Testis (tissue), 3 donors: ENCODE results near the gene CXCR5. TPM values are rescaled to one million over a fixed set of nuclear protein-coding genes. Genes with fewer than 3 reads are reported as not detected.
A peak's percentile ranks its signal among the peaks of the same experiment; 100 is the strongest.

Source experiments
- DNase-seq: peaks from one replicate; pipeline ENCODE4 v3.0.0-alpha.2; 2019
- H3K27ac ChIP-seq, 2 donors: fragments of 200-600 bp; sonication (generic); one replicate each; pipeline ENCODE4 v1.5.1; 2019
- H3K27me3 ChIP-seq: fragments of 200-600 bp; sonication (generic); one replicate; pipeline ENCODE4 v1.5.1; 2019
- H3K36me3 ChIP-seq: fragments of 200-600 bp; sonication (generic); one replicate; pipeline ENCODE4 v1.5.1; 2017; ENCODE audit warnings: low read depth; ENCODE audit errors: missing control alignments
- H3K4me1 ChIP-seq: fragments of 200-600 bp; sonication (generic); one replicate; pipeline ENCODE4 v1.5.1; 2019
- H3K4me3 ChIP-seq, 2 donors: fragments of 200-600 bp; sonication (generic); one replicate each; pipeline ENCODE4 v1.5.1; 2017 to 2019
- H3K9me3 ChIP-seq: fragments of 200-600 bp; sonication (generic); one replicate; pipeline ENCODE4 v1.5.1; 2017
- POLR2A ChIP-seq: fragments of 450-650 bp; IDR thresholded peaks from one replicate; pipeline ENCODE4 v1.6.1; 2017; ENCODE audit warnings: antibody characterized with exemption, mild to moderate bottlenecking, moderate library complexity
- WGBS, 2 donors: methylation state at CpG; one replicate each; pipeline ENCODE4 v1.1.5; 2018; 5-methylcytosine and 5-hydroxymethylcytosine counted together
- intact Hi-C: fragments of 100-400 bp; cut with DNase I; formaldehyde crosslinking; loops from one replicate; pipeline ENCODE4 v1.15.1; 2023; ENCODE audit warnings: low total_unique reads
- polyA plus RNA-seq: library from polyadenylated mRNA; stranded (reverse); fragments of 350-450 nt; fragmentation: Illumina TruSeq; extraction: RNeasy Lipid Tissue Mini Kit (QIAGEN cat#74804); gene quantifications from one replicate; pipeline ENCODE4 v1.2.3, GENCODE V29; 2014; ENCODE audit warnings: low read depth, low replicate concordance; ENCODE audit not compliant: insufficient read depth
- total RNA-seq, 2 donors: library from RNA; depleted of rRNA; stranded (reverse); fragments of >200 nt; gene quantifications; one replicate each; pipeline ENCODE4 v1.2.3, GENCODE V29; 2016
- TF ChIP-seq, protein P1 (sequence below), 3 experiments: fragments of 450-650 bp in 2 of 3; fragments of 200-600 bp in 1 of 3; sonication (generic) in 1 of 3; IDR thresholded peaks; one replicate each; pipeline ENCODE4 v1.5.1; 2016 to 2019; ENCODE audit warnings: antibody characterized with exemption in 3 of 3, mild to moderate bottlenecking in 2 of 3, moderate library complexity in 1 of 3

The CXCR5 gene
- total and polyA plus RNA-seq, 3 donors from 2014 or later: 0.06 to 0.22 TPM; not detected in 1

- intact Hi-C loops: no loop called here
- no peak for DNase-seq
These were observed 13.0 kb upstream of the CXCR5 start for GRCh38 chr11:118870396-118871343.

GRCh38 chr11:118872403-118872821, 11.3 kb upstream of the CXCR5 start:
- DNase-seq: peak; percentile 28
- Histone ChIP-seq H3K27ac (no peak overlapping the region), H3K27me3 (no peaks in the 10 kb centered on the region), H3K4me3 (no peak overlapping the region), H3K36me3 (no peaks in the 10 kb centered on the region), H3K9me3 (no peaks in the 10 kb centered on the region), H3K4me1 (peaks cover 28% of the 10 kb centered on the region)
- 52 to 63% methylated on average over 17 of the region's 17 CpGs for whole genome bisulfite sequencing, 2 donors
- no peak for TF ChIP-seq POLR2A
- TF ChIP-seq, protein P1, sequence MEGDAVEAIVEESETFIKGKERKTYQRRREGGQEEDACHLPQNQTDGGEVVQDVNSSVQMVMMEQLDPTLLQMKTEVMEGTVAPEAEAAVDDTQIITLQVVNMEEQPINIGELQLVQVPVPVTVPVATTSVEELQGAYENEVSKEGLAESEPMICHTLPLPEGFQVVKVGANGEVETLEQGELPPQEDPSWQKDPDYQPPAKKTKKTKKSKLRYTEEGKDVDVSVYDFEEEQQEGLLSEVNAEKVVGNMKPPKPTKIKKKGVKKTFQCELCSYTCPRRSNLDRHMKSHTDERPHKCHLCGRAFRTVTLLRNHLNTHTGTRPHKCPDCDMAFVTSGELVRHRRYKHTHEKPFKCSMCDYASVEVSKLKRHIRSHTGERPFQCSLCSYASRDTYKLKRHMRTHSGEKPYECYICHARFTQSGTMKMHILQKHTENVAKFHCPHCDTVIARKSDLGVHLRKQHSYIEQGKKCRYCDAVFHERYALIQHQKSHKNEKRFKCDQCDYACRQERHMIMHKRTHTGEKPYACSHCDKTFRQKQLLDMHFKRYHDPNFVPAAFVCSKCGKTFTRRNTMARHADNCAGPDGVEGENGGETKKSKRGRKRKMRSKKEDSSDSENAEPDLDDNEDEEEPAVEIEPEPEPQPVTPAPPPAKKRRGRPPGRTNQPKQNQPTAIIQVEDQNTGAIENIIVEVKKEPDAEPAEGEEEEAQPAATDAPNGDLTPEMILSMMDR (IDR thresholded peaks at IDR 0.05): no peak
- intact Hi-C loops: no loop called here

More at GRCh38 chr11:118870396-118871343, 13.0 kb upstream of the CXCR5 start:
- H3K36me3 ChIP-seq: no peaks in the 10 kb centered on the region
- peaks cover 28% of the 10 kb centered on the region for H3K4me1 ChIP-seq
- peak overlapping the region; percentile 82 to 93 for H3K27ac ChIP-seq
- 46 to 51% methylated on average over 13 to 14 of the region's 14 CpGs for WGBS, 2 donors
- H3K9me3 ChIP-seq: no peaks in the 10 kb centered on the region
- peak overlapping the region in 1 of 2 donors; percentile 23 for H3K4me3 ChIP-seq
- TF ChIP-seq POLR2A: no peak
- TF ChIP-seq, protein P1 (IDR thresholded peaks at IDR 0.05): no peak
- H3K27me3 ChIP-seq: no peaks in the 10 kb centered on the region

- intact Hi-C loops: no loop called here
- TF ChIP-seq, protein P1 (IDR thresholded peaks at IDR 0.05): no peak
- TF ChIP-seq POLR2A: no peak
- 94 to 95% methylated on average over 4 of the region's 4 CpGs for WGBS, 2 donors
- Histone ChIP-seq H3K27me3 (no peaks in the 10 kb centered on the region), H3K9me3 (no peaks in the 10 kb centered on the region), H3K4me1 (peaks cover 28% of the 10 kb centered on the region), H3K36me3 (no peaks in the 10 kb centered on the region), H3K4me3 (no peak overlapping the region), H3K27ac (no peak overlapping the region)
- DNase-seq: no peak
These were observed 9.9 kb upstream of the CXCR5 start for GRCh38 chr11:118873804-118874203.

DNA sequence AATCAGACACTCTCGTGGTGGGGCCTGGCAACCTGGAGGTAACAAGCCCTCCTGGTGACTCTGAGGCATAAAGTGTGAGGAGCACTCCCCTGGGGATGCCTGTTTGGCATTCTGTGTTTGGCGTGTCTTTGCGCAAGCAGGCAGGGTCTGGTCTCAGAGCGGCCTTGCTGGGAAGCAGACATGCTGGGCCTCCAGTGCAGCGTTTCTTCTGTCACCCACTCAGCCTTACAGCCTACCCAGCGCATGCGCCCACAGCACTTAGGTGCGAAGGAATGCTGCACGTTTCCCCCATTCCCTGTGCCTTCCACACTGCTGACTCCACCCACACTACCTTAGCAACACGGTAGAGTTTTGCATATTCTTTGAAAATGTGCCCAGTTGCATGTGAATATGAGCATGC, 7.4 kb upstream of the CXCR5 start:
- no peak overlapping the region for H3K27ac ChIP-seq
- H3K4me3 ChIP-seq: no peak overlapping the region
- no peak for TF ChIP-seq POLR2A
- TF ChIP-seq, protein P1 (IDR thresholded peaks at IDR 0.05): no peak
- intact Hi-C loops: no loop called here
- H3K4me1 ChIP-seq: peaks cover 10% of the 10 kb centered on the region
- DNase-seq: no peak
- WGBS, 2 donors: 91% methylated on average over 10 of the region's 10 CpGs
- H3K27me3 ChIP-seq: no peaks in the 10 kb centered on the region
- H3K36me3 ChIP-seq: no peaks in the 10 kb centered on the region
- H3K9me3 ChIP-seq: no peaks in the 10 kb centered on the region
